Neural progenitor cell (in vitro differentiated cells): Measurements from ENCODE around the gene PLEKHH2. TPM values are rescaled to one million over a fixed set of nuclear protein-coding genes. Genes with fewer than 3 reads are reported as not detected.

ENCODE experiments used
- DNase-seq: peaks from one replicate; pipeline ENCODE4 v3.0.0-alpha.2; 2016; ENCODE audit warnings: low spot score
- H2AFZ ChIP-seq: fragments of 200-600 bp; sonication (generic); replicated peaks from 2 replicates; pipeline ENCODE4 v1.6.1; 2016; ENCODE audit warnings: antibody characterized with exemption
- H3F3A ChIP-seq: fragments of 200-600 bp; sonication (generic); 2 replicates; pipeline ENCODE4 v1.6.1; 2016; ENCODE audit warnings: antibody characterized with exemption, low read depth
- H3K27ac ChIP-seq: fragments of 200-600 bp; sonication (generic); 2 replicates; pipeline ENCODE4 v1.5.1; 2016; ENCODE audit warnings: mild to moderate bottlenecking
- H3K27me3 ChIP-seq: fragments of 200-600 bp; sonication (generic); 2 replicates; pipeline ENCODE4 v1.6.1; 2016; ENCODE audit warnings: mild to moderate bottlenecking, moderate library complexity
- H3K36me3 ChIP-seq: fragments of 200-600 bp; sonication (generic); 2 replicates; pipeline ENCODE4 v1.5.1; 2016
- H3K4me1 ChIP-seq: fragments of 200-600 bp; sonication (generic); 2 replicates; pipeline ENCODE4 v1.6.1; 2016; ENCODE audit warnings: mixed run types
- H3K4me2 ChIP-seq: fragments of 200-600 bp; sonication (generic); 2 replicates; pipeline ENCODE4 v1.6.1; 2016
- H3K4me3 ChIP-seq: fragments of 200-600 bp; sonication (generic); 2 replicates; pipeline ENCODE4 v1.5.1; 2016
- H3K79me2 ChIP-seq: fragments of 200-600 bp; sonication (generic); 2 replicates; pipeline ENCODE4 v1.6.1; 2016; ENCODE audit warnings: low read depth
- H3K9ac ChIP-seq: fragments of 200-600 bp; sonication (generic); 2 replicates; pipeline ENCODE4 v1.6.1; 2016
- H3K9me3 ChIP-seq: fragments of 200-600 bp; sonication (generic); 2 replicates; pipeline ENCODE4 v1.5.1; 2016; ENCODE audit warnings: low read depth
- H4K20me1 ChIP-seq: fragments of 200-600 bp; sonication (generic); 2 replicates; pipeline ENCODE4 v1.6.1; 2016; ENCODE audit warnings: low read depth
- H3K27ac Mint-ChIP-seq: 3 replicates; pipeline ENCODE4 v1.8.0; 2021; ENCODE audit warnings: mixed read lengths
- H3K27me3 Mint-ChIP-seq: 2 replicates; pipeline ENCODE4 v1.8.0; 2022; ENCODE audit warnings: low read depth, mild to moderate bottlenecking, inconsistent platforms, moderate library complexity, mixed read lengths; ENCODE audit not compliant: insufficient read depth
- H3K36me3 Mint-ChIP-seq: 3 replicates; pipeline ENCODE4 v1.8.0; 2021; ENCODE audit warnings: mixed read lengths
- H3K4me1 Mint-ChIP-seq: 3 replicates; pipeline ENCODE4 v1.8.0; 2021; ENCODE audit warnings: mixed read lengths
- H3K4me3 Mint-ChIP-seq: 3 replicates; pipeline ENCODE4 v1.8.0; 2021; ENCODE audit warnings: mild to moderate bottlenecking, moderate library complexity, mixed read lengths
- H3K9me3 Mint-ChIP-seq: 3 replicates; pipeline ENCODE4 v1.8.0; 2020; ENCODE audit warnings: mixed read lengths
- CTCF ChIP-seq: fragments of 200-600 bp; sonication (generic); IDR thresholded peaks from 2 replicates; pipeline ENCODE4 v1.5.1; 2017; ENCODE audit warnings: antibody characterized with exemption, mild to moderate bottlenecking
- EZH2 ChIP-seq: fragments of 200-600 bp; sonication (generic); IDR thresholded peaks from 2 replicates; pipeline ENCODE4 v1.6.1; 2017; ENCODE audit warnings: antibody characterized with exemption, mild to moderate bottlenecking, moderate library complexity
- EZH2phosphoT487 ChIP-seq: fragments of 200-600 bp; sonication (generic); IDR thresholded peaks from 2 replicates; pipeline ENCODE4 v1.6.1; 2017; ENCODE audit warnings: antibody characterized with exemption
- total RNA-seq: library from RNA; depleted of rRNA; stranded (reverse); fragments of >200 nt; gene quantifications from 2 replicates; pipeline ENCODE4 v1.2.3, GENCODE V29; 2015; ENCODE audit warnings: low replicate concordance

Gene PLEKHH2
- total RNA-seq, 1 donor from 2014 or later, result 11.2 TPM

- Histone ChIP-seq H4K20me1 (no peaks in the 10 kb centered on the region), H3K27ac (no peak overlapping the region), H3K9ac (no peak overlapping the region), H3K27me3 (no peaks in the 10 kb centered on the region), H3F3A (peaks cover 18% of the 10 kb centered on the region), H3K4me2 (no peak overlapping the region), H3K9me3 (no peaks in the 10 kb centered on the region), H3K4me1 (peaks cover 17% of the 10 kb centered on the region), H3K36me3 (no peaks in the 10 kb centered on the region), H3K79me2 (no peaks in the 10 kb centered on the region), H2AFZ (no peak overlapping the region), H3K4me3 (no peak overlapping the region)
- H3K27ac Mint-ChIP-seq, result no peak overlapping the region
- no peak overlapping the region for H3K4me3 Mint-ChIP-seq
- H3K27me3 Mint-ChIP-seq, result no peaks in the 10 kb centered on the region
- H3K9me3 Mint-ChIP-seq, result no peaks in the 10 kb centered on the region
- TF ChIP-seq EZH2phosphoT487 (no peak), CTCF (no peak), EZH2 (no peak)
- peaks cover 14% of the 10 kb centered on the region for H3K4me1 Mint-ChIP-seq
- peaks cover 2% of the 10 kb centered on the region for H3K36me3 Mint-ChIP-seq
- no peak for DNase-seq
These were observed 111.3 kb downstream of the PLEKHH2 start for GRCh38 chr2:43748333-43748732.

GRCh38 chr2:43749583-43749982 is 112.5 kb downstream of the PLEKHH2 start:
- no peak overlapping the region for H3K27ac Mint-ChIP-seq
- no peaks in the 10 kb centered on the region for H3K36me3 ChIP-seq
- H3K27ac ChIP-seq, result no peak overlapping the region
- H3K4me3 ChIP-seq, result no peak overlapping the region
- peaks cover 17% of the 10 kb centered on the region for H3K4me1 ChIP-seq
- H4K20me1 ChIP-seq, result no peaks in the 10 kb centered on the region
- H3K9me3 ChIP-seq, result no peaks in the 10 kb centered on the region
- DNase-seq, result no peak
- no peak overlapping the region for H3K4me3 Mint-ChIP-seq
- no peaks in the 10 kb centered on the region for H3K36me3 Mint-ChIP-seq
- no peak overlapping the region for H2AFZ ChIP-seq
- H3F3A ChIP-seq, result peaks cover 18% of the 10 kb centered on the region
- peaks cover 17% of the 10 kb centered on the region for H3K4me1 Mint-ChIP-seq
- no peak overlapping the region for H3K4me2 ChIP-seq
- TF ChIP-seq EZH2phosphoT487 (no peak), CTCF (no peak), EZH2 (no peak)
- H3K9ac ChIP-seq, result no peak overlapping the region
- H3K27me3 ChIP-seq, result no peaks in the 10 kb centered on the region
- no peaks in the 10 kb centered on the region for H3K9me3 Mint-ChIP-seq
- no peaks in the 10 kb centered on the region for H3K79me2 ChIP-seq
- H3K27me3 Mint-ChIP-seq, result no peaks in the 10 kb centered on the region

- no peak overlapping the region for H3K9ac ChIP-seq
- TF ChIP-seq CTCF, result no peak
- TF ChIP-seq EZH2phosphoT487, result no peak
- TF ChIP-seq EZH2, result no peak
- peaks cover 17% of the 10 kb centered on the region for H3K4me1 Mint-ChIP-seq
- H3K27me3 ChIP-seq, result no peaks in the 10 kb centered on the region
- H3K79me2 ChIP-seq, result no peaks in the 10 kb centered on the region
- peak overlapping the region; percentile 60 for H3K4me2 ChIP-seq
- H4K20me1 ChIP-seq, result no peaks in the 10 kb centered on the region
- no peaks in the 10 kb centered on the region for H3K27me3 Mint-ChIP-seq
- H3F3A ChIP-seq, result peaks cover 18% of the 10 kb centered on the region
- H3K9me3 ChIP-seq, result no peaks in the 10 kb centered on the region
- H3K36me3 ChIP-seq, result no peaks in the 10 kb centered on the region
- H3K27ac Mint-ChIP-seq, result no peak overlapping the region
- DNase-seq, result peak; percentile 67
- no peak overlapping the region for H2AFZ ChIP-seq
- H3K4me1 ChIP-seq, result peaks cover 17% of the 10 kb centered on the region
- H3K36me3 Mint-ChIP-seq, result no peaks in the 10 kb centered on the region
- H3K4me3 Mint-ChIP-seq, result no peak overlapping the region
- H3K27ac ChIP-seq, result peak overlapping the region; percentile 54
- H3K9me3 Mint-ChIP-seq, result no peaks in the 10 kb centered on the region
- H3K4me3 ChIP-seq, result peak overlapping the region; percentile 10
These were observed 114.5 kb downstream of the PLEKHH2 start for GRCh38 chr2:43751476-43751990.
